GM10847 (cell line): Measurements from ENCODE around the gene TTC31.

ENCODE experiments used
- POLR2A ChIP-seq: IDR thresholded peaks from 2 replicates; pipeline ENCODE4 v1.6.1; 2011; ENCODE audit not compliant: insufficient read length; ENCODE audit errors: extremely low read depth

The TTC31 gene

GRCh38 chr2:74510272-74510671 is 27.4 kb downstream of the TTC31 start:
- TF ChIP-seq POLR2A: no peak

DNA sequence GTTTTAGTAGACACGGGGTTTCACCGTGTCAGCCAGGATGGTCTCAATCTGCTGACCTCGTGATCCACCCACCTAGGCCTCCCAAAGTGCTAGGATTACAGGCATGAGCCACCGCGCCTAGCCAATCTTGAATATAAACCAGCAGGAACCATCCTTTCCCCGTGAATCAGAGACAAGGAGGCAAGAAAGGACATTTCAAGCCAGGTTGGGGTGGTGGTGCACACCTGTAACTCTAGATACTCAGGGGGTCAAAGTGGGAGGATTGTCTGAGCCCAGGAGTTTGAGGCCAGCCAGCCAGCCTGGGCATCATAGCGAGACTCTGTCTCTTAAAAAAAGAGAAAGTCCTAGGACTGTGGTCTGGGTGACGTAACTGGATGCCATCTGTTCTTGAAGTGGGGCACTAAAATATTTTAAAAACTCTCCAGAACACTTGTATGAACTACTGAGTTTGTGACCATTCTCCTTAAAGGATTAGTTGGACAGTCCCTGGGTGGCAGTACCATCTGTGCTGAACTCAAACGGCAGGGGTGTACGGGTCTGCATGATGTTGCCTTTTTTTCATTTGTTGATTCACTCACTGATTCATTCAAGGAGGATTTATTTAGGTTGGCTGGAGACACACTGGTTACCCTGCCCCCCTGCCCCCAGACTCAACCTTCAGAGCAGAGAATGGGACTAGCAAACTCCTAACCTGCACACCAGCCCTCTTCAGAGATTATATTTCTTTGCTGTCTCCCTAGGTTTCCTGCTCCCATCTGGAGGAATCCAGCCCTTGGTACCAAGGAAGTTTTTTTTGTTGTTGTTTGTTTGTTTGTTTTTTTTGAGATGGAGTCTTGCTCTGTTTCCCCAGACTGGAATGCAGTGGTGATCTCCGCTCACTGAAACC is 28.5 kb downstream of the TTC31 start:
- no peak for TF ChIP-seq POLR2A

GRCh38 chr2:74512744-74513604 is 30.1 kb downstream of the TTC31 start:
- TF ChIP-seq POLR2A: no peak

GRCh38 chr2:74513605-74514367 is 30.9 kb downstream of the TTC31 start:
- no peak for TF ChIP-seq POLR2A

DNA sequence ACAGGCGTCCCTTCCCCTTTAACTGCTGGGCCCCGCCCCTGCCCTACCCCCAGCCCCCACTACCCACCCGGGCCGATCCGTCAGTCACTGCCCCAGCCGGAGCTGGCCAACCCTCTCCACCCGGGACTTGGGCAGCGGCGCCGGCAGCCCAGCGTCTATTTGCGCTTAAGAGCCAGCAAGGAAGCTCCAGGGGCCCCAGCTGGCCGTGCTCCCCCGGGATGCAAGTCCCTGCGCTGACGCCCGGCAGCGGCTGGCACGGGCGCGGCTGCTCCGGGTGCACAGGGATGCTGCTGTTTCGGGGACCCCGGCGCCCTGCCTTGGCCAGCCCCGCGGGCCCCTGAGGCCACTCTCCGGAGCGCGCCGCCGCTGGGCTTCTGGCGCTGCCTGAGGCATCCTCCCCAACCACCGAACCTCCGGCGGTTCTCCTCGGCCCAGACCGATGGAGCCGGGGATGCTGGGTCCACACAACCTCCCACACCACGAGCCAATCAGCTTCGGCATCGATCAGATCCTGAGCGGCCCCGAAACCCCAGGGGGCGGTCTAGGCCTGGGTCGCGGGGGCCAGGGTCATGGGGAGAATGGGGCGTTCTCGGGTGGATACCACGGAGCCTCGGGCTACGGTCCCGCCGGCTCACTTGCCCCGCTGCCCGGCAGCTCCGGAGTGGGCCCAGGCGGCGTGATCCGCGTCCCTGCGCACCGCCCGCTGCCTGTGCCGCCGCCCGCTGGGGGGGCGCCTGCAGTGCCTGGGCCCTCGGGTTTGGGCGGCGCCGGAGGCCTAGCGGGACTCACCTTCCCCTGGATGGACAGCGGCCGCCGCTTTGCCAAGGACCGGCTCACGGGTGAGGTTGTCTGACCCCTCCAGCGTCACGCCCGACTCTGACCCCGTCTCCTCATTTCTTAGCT is 31.7 kb downstream of the TTC31 start, which contains the start of gene TLX2:
Gene TLX2 (plus strand): TSS at position 83 of the 903 bp plus-strand sequence. CDS start 357 bp downstream, at position 440.
- TF ChIP-seq POLR2A: no peak

DNA sequence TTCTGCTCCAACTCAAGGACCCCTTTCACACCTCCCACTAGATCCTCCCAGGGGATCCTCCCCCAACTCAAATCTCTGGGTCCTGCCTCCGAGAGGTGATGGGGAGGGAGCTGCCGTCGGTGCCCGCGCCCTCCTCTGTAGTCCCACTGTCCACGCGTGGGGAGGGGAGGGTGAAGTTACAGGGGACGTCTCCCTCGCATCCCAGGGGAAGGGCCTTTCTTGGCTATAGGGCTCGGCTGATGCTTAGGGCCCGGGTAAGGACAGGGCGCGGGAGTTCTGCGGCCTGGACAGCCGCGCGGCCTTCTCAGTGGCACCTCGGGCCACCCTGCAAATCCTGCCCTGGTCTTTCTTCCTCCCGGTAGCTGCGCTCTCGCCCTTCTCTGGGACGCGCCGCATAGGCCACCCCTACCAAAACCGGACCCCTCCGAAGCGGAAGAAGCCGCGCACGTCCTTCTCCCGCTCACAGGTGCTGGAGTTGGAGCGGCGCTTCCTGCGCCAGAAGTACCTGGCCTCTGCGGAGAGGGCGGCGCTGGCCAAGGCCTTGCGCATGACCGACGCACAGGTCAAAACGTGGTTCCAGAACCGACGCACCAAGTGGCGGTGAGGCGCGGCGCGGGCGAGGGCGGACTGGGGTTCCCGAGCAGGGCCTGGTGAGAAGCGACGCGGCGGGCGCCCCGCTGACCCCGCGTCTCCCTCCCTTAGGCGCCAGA is 32.5 kb downstream of the TTC31 start:
- no peak for TF ChIP-seq POLR2A

- TF ChIP-seq POLR2A: no peak
These were observed 33.2 kb downstream of the TTC31 start for GRCh38 chr2:74515981-74516633.

GRCh38 chr2:74516650-74517049 is 33.8 kb downstream of the TTC31 start:
- TF ChIP-seq POLR2A: no peak

DNA sequence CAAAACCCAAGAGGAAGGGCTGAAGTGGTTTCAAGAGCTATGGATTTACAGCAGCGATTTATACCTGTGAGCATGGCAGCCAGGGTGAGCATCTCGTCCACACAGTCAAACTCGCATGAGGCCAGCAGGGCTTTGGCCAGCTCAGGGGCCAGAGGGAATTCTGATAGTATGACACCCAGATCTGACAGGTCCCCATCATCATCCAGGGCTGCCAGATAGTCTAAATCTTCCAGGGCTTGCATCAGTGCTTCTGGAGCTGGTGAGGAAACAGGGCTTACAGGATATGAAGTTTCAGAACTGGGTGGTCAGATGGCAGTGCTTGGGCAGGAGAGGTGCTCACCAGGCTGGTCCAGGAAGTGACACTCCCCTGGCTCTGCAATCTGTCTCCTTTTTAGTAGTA is 39.6 kb downstream of the TTC31 start:
- TF ChIP-seq POLR2A: no peak

DNA sequence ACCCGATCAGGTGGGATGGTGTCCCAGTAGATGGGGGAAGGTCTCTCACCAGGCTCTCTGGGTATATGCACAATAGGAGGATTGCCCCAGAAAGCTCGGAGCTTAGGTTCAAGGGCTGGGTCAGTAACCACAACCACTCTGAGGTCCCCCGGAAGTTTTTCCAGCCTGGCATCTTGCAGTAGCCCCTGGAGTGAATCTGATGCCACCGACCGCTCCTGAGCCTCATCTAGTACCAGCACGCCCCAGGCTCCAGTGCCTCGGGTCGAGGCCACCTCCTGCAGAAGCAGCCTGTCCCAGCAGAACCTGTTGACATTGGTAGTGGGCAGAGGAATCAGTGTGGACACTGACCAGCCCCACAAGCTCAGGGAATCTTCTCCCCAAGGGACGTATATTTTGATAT is 41.1 kb downstream of the TTC31 start:
- TF ChIP-seq POLR2A: no peak

DNA sequence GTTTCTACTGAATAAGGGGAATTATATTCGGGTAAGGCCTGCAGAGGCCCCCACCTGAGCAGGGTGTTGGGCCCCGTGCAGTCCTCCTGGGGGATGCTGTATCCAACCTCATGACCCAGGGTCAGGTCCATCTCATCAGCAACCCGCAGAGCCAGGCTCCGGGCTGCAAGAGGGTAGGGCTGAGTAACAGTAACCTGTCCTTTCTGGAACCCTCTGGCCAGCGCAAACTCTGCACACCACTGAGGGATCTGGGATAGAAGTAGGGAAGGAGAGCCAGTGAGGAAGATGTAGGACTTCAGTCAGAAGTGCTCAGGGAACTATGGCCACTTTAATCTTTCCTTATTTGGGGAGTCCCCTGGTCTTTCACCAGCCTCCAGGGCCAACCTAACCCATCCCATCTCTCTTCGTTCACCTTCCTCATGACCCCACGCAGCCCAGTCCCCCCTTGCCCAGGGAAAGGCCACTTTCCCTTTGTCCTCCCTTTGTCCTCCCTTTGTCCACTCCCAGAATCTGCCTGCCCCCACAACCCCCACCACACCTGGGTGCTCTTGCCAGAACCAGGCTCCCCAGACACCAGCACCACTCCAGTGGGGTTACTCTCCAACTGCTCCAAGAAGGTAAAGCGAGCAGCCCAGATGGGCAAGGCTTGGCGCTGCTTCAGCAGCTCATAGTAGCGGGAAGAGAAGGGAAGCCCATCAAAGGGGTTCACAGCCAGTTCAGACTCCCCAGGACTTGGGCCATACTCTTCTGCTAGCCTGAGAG is 42.3 kb downstream of the TTC31 start:
- no peak for TF ChIP-seq POLR2A
